BJ (cell line): ENCODE measurements around the gene LDLRAD2. TPM values are rescaled to one million over a fixed set of nuclear protein-coding genes. Genes with fewer than 3 reads are reported as not detected.

ENCODE experiments used
- CTCF ChIA-PET: fragments of 350-600 bp; formaldehyde crosslinking; extraction: SDS; loops from one replicate; lab custom pipeline; 2021; ENCODE audit warnings: antibody characterized with exemption, inconsistent platforms; lab: Yijun Ruan, JAX
- POLR2A ChIA-PET: fragments of 300-600 bp; sonication (Branson Sonifier 250); formaldehyde crosslinking; extraction: SDS; loops from one replicate; lab custom pipeline; 2021; ENCODE audit warnings: antibody characterized with exemption; lab: Charles Lee
- DNase-seq: peaks from one replicate; pipeline ENCODE4 v3.0.0-alpha.2; 2011; ENCODE audit warnings: low read depth
- H3K27me3 ChIP-seq: 2 replicates; pipeline ENCODE4 v1.6.0; 2011; ENCODE audit warnings: low read length; ENCODE audit not compliant: control insufficient read depth, insufficient read depth
- H3K36me3 ChIP-seq: 2 replicates; pipeline ENCODE4 v1.5.1; 2011; ENCODE audit warnings: low read length; ENCODE audit not compliant: control insufficient read depth, insufficient read depth
- H3K4me3 ChIP-seq: 2 replicates; pipeline ENCODE4 v1.5.1; 2011; ENCODE audit warnings: low read depth, mild to moderate bottlenecking, control low read depth, low read length
- CTCF ChIP-seq: IDR thresholded peaks from 2 replicates; pipeline ENCODE4 v1.5.1; 2011; ENCODE audit warnings: low read depth, mild to moderate bottlenecking, control low read depth, inconsistent platforms, low read length, moderate library complexity; ENCODE audit not compliant: insufficient read depth
- polyA plus RNA-seq: library from polyadenylated mRNA; depleted of rRNA; stranded (reverse); fragments of >200 nt; gene quantifications from 2 replicates; pipeline ENCODE4 v1.2.3, GENCODE V29; 2011

LDLRAD2 gene
- polyA plus RNA-seq, 1 experiment = not detected

- DNase-seq = no peak
- Histone ChIP-seq H3K27me3 (no peaks in the 10 kb centered on the region), H3K36me3 (peaks cover 70% of the 10 kb centered on the region), H3K4me3 (no peak overlapping the region)
- no peak for TF ChIP-seq CTCF
- CTCF ChIA-PET = no interaction called here
- POLR2A ChIA-PET = no interaction called here
Measured at GRCh38 chr1:21851430-21852250, 39.6 kb downstream of the LDLRAD2 start.

- Histone ChIP-seq H3K27me3 (no peaks in the 10 kb centered on the region), H3K4me3 (no peak overlapping the region), H3K36me3 (peaks cover 70% of the 10 kb centered on the region)
- no peak for TF ChIP-seq CTCF
- ChIA-PET POLR2A (no interaction called here), CTCF (interaction anchor here (1.2 kb wide), 1 partner anchor 10 kb away, joined by 3 read pairs; no protein-coding TSS in a partner anchor)
- DNase-seq = no peak
Measured at GRCh38 chr1:21852282-21853130, 40.4 kb downstream of the LDLRAD2 start.

- ChIA-PET POLR2A (no interaction called here), CTCF (interaction anchor here (1.2 kb wide), 1 partner anchor 9 kb away, joined by 3 read pairs; no protein-coding TSS in a partner anchor)
- Histone ChIP-seq H3K4me3 (no peak overlapping the region), H3K36me3 (peaks cover 66% of the 10 kb centered on the region), H3K27me3 (no peaks in the 10 kb centered on the region)
- DNase-seq = no peak
- no peak for TF ChIP-seq CTCF
Measured at GRCh38 chr1:21853131-21853427, 41.0 kb downstream of the LDLRAD2 start.

GRCh38 chr1:21854090-21854750 is 42.2 kb downstream of the LDLRAD2 start:
- POLR2A ChIA-PET = no interaction called here
- CTCF ChIA-PET = no interaction called here
- DNase-seq = no peak
- Histone ChIP-seq H3K36me3 (peaks cover 60% of the 10 kb centered on the region), H3K4me3 (no peak overlapping the region), H3K27me3 (no peaks in the 10 kb centered on the region)
- TF ChIP-seq CTCF = no peak

GRCh38 chr1:21854751-21855131 is 42.7 kb downstream of the LDLRAD2 start:
- ChIA-PET POLR2A (no interaction called here), CTCF (no interaction called here)
- DNase-seq = no peak
- peaks cover 63% of the 10 kb centered on the region for H3K36me3 ChIP-seq
- no peak overlapping the region for H3K4me3 ChIP-seq
- TF ChIP-seq CTCF = no peak
- no peaks in the 10 kb centered on the region for H3K27me3 ChIP-seq
